K562 (cell line): ENCODE results near the gene SCUBE1. TPM values are rescaled to one million over a fixed set of nuclear protein-coding genes. Genes with fewer than 3 reads are reported as not detected.

ENCODE experiments used
- ATAC-seq: fragments of 200-7000 bp; cut with Tn5 transposase; 3 replicates; pipeline ENCODE4 v1.9.1; 2020; ENCODE audit warnings: moderate library complexity
- BruUV-seq: library from RNA; stranded (reverse); fragments of 400-500 nt; replicated peaks from 2 replicates; lab custom pipeline; 2021; lab: Mats Ljungman, UMichigan
- CTCF ChIA-PET: fragments of 300-600 bp; formaldehyde crosslinking; extraction: SDS; loops from one replicate; lab custom pipeline; 2021; ENCODE audit warnings: low intra/inter-chr PET ratio; lab: Yijun Ruan, JAX
- POLR2A ChIA-PET: fragments of 300-600, 350-650 bp; sonication (Branson Sonifier 250); formaldehyde crosslinking; extraction: SDS; loops from one replicate; lab custom pipeline; 2021; ENCODE audit warnings: antibody characterized with exemption, inconsistent platforms; lab: Yijun Ruan, JAX
- DNase-seq, 4 experiments: peaks; one replicate each; pipeline versions ENCODE4 v3.0.0 to v3.0.0-alpha.2; 2011 to 2018; ENCODE audit warnings: low spot score in 3 of 4, mixed read lengths in 3 of 4; ENCODE audit errors: extremely low read depth in 1 of 4
- FAIRE-seq: peaks from 2 replicates; lab custom pipeline; 2011; peaks lifted over from hg19 to GRCh38; lab: Jason Lieb, UNC
- H2AFZ ChIP-seq: 2 replicates; pipeline ENCODE4 v1.6.0; 2011; ENCODE audit warnings: low read depth, low read length, control low read depth, inconsistent platforms
- H3K27ac ChIP-seq: fragments of 200-600 bp; 3 replicates; pipeline ENCODE4 v1.8.0; 2011; ENCODE audit warnings: low read depth, mild to moderate bottlenecking, control low read depth, inconsistent platforms, low read length, moderate library complexity, mixed read lengths; ENCODE audit errors: extremely low read depth
- H3K27me3 ChIP-seq, 2 experiments: fragments of 300-600 bp in 1 of 2; 2 replicates in 1 of 2; 3 replicates in 1 of 2; pipeline versions ENCODE4 v1.6.0 to v1.8.0; 2011; ENCODE audit warnings: inconsistent platforms in 2 of 2, low read length in 2 of 2, mild to moderate bottlenecking in 1 of 2, mixed read lengths in 1 of 2, moderate library complexity in 1 of 2; ENCODE audit not compliant: control insufficient read depth in 2 of 2, insufficient read depth in 2 of 2
- H3K36me3 ChIP-seq: fragments of 300-600 bp; 3 replicates; pipeline ENCODE4 v1.8.0; 2011; ENCODE audit warnings: mild to moderate bottlenecking, low read length, inconsistent platforms; ENCODE audit not compliant: control insufficient read depth, insufficient read depth
- H3K4me1 ChIP-seq, 2 experiments: fragments of 200-600 bp in 1 of 2; replicated peaks in 1 of 2; 2 replicates in 1 of 2; 3 replicates in 1 of 2; pipeline versions ENCODE4 v1.5.1 to v1.8.0; 2011; ENCODE audit warnings: inconsistent platforms in 2 of 2, low read length in 2 of 2, mild to moderate bottlenecking in 1 of 2, mixed read lengths in 1 of 2, moderate library complexity in 1 of 2; ENCODE audit not compliant: control insufficient read depth in 2 of 2, insufficient read depth in 2 of 2
- H3K4me2 ChIP-seq: 2 replicates; pipeline ENCODE4 v1.6.1; 2011; ENCODE audit warnings: low read length, control low read depth, inconsistent platforms, mixed read lengths; ENCODE audit not compliant: insufficient read depth
- H3K4me3 ChIP-seq: fragments of 200-600 bp; sonication (generic), shearing (Covaris generic); 2 replicates; pipeline ENCODE4 v1.5.1; 2016; ENCODE audit warnings: control low read depth, inconsistent platforms
- H3K79me2 ChIP-seq: fragments of 200-600 bp; 3 replicates; pipeline ENCODE4 v1.8.0; 2011; ENCODE audit warnings: low read length, inconsistent platforms; ENCODE audit not compliant: control insufficient read depth, insufficient read depth
- H3K9ac ChIP-seq, 2 experiments: 2 replicates each; pipeline versions ENCODE4 v1.6.0 to v1.6.1; 2011; ENCODE audit warnings: low read depth in 2 of 2, low read length in 2 of 2, control low read depth in 1 of 2, inconsistent platforms in 1 of 2, mild to moderate bottlenecking in 1 of 2, mixed read lengths in 1 of 2; ENCODE audit not compliant: insufficient read depth in 1 of 2
- H3K9me1 ChIP-seq: one replicate; pipeline ENCODE4 v1.6.0; 2011; ENCODE audit warnings: inconsistent platforms, mild to moderate bottlenecking, low read length, moderate library complexity; ENCODE audit not compliant: control insufficient read depth, insufficient read depth
- H3K9me3 ChIP-seq: replicated peaks from 2 replicates; pipeline ENCODE4 v1.5.1; 2011; ENCODE audit warnings: low read depth, low read length, inconsistent platforms; ENCODE audit not compliant: control insufficient read depth, insufficient read depth
- H4K20me1 ChIP-seq: replicated peaks from 2 replicates; pipeline ENCODE4 v1.6.1; 2011; ENCODE audit warnings: low read length, inconsistent platforms, mixed read lengths; ENCODE audit not compliant: control insufficient read depth, insufficient read depth
- BACH1 ChIP-seq: fragments of 200-800 bp; sonication (Bioruptor generic); IDR thresholded peaks from 2 replicates; pipeline ENCODE4 v1.6.1; 2016; ENCODE audit warnings: missing genetic modification characterization, missing compliant biosample characterization
- DDX20 ChIP-seq: fragments of 450-650 bp; IDR thresholded peaks from 2 replicates; pipeline ENCODE4 v1.6.1; 2016; ENCODE audit warnings: missing genetic modification characterization, low read depth, mild to moderate bottlenecking, missing compliant biosample characterization, moderate library complexity
- HDGF ChIP-seq: fragments of 450-650 bp; IDR thresholded peaks from 2 replicates; pipeline ENCODE4 v1.6.1; 2016
- MED1 ChIP-seq: sonication (generic); formaldehyde crosslinking; IDR thresholded peaks from 2 replicates; pipeline ENCODE4 v1.8.1; 2023; ENCODE audit warnings: missing genetic modification reagents, borderline replicate concordance
- NFATC3 ChIP-seq: fragments of 450-650 bp; IDR thresholded peaks from 2 replicates; pipeline ENCODE4 v1.6.1; 2017; ENCODE audit warnings: mild to moderate bottlenecking
- NFE2L1 ChIP-seq: fragments of 450-650 bp; IDR thresholded peaks from 2 replicates; pipeline ENCODE4 v1.6.1; 2016; ENCODE audit warnings: missing genetic modification characterization, low read depth, mild to moderate bottlenecking, missing compliant biosample characterization, moderate library complexity, borderline replicate concordance
- NR1H2 ChIP-seq: sonication (generic); formaldehyde crosslinking; IDR thresholded peaks from 2 replicates; pipeline ENCODE4 v1.4.0; 2020; ENCODE audit warnings: mild to moderate bottlenecking, missing genetic modification reagents
- ZBTB1 ChIP-seq: sonication (generic); formaldehyde crosslinking; IDR thresholded peaks from 2 replicates; pipeline ENCODE4 v1.8.1; 2023; ENCODE audit warnings: missing genetic modification reagents, low read depth, mild to moderate bottlenecking, borderline replicate concordance
- ZNF79 ChIP-seq: fragments of 250-450 bp; sonication (Bioruptor Pico); IDR thresholded peaks from 2 replicates; pipeline ENCODE4 v1.4.0; 2020; ENCODE audit warnings: low read depth, mild to moderate bottlenecking, moderate library complexity
- WGBS: fragments of 100-300 bp; shearing (Covaris generic); methylation state at CpG from one replicate; pipeline ENCODE4 v1.1.6; 2016; ENCODE audit warnings: low coverage, mixed read lengths; ENCODE audit not compliant: insufficient coverage; ENCODE audit errors: missing lambda C conversion rate; 5-methylcytosine and 5-hydroxymethylcytosine counted together
- in situ Hi-C: fragments of 300-500 bp; cut with MboI; formaldehyde crosslinking; loops from 4 replicates; pipeline ENCODE4 v1.15.0; 2018; ENCODE audit warnings: inconsistent platforms, mixed read lengths
- intact Hi-C: fragments of 100-400 bp; cut with micrococcal nuclease; formaldehyde crosslinking; loops from 2 replicates; pipeline ENCODE4 v1.14.2; 2022
- polyA plus RNA-seq, 8 experiments: library from polyadenylated mRNA; depleted of rRNA in 4 of 8; stranded (reverse) in 5 of 8; unstranded in 3 of 8; fragments of >200 nt; fragmentation: Nextera tagmentation in 2 of 8; fragmentation: Illumina TruSeq in 1 of 8; extraction: Ambion mirVana in 2 of 8; extraction: Trizol in 1 of 8; gene quantifications; 2 replicates each; pipeline versions ENCODE4 v1.2.1 to v1.2.3, GENCODE V29; 2011 to 2014; ENCODE audit warnings: inconsistent platforms in 1 of 8, missing spikeins in 1 of 8
- total RNA-seq, 7 experiments: library from RNA; depleted of rRNA in 6 of 7; stranded (reverse); fragments of >200 nt in 6 of 7; fragmentation: Illumina TruSeq in 2 of 7; extraction: Trizol in 2 of 7; gene quantifications; 2 replicates each; pipeline versions ENCODE4 v1.2.1 to v1.2.3, GENCODE V29; 2011 to 2021; ENCODE audit warnings: low replicate concordance in 1 of 7
- TF ChIP-seq, protein P1 (sequence below): fragments of 450-650 bp; formaldehyde crosslinking; IDR thresholded peaks from 2 replicates; pipeline ENCODE4 v1.4.0; 2020; ENCODE audit warnings: mild to moderate bottlenecking, moderate library complexity
- TF ChIP-seq, protein P2 (sequence below): fragments of 250-450 bp; sonication (Bioruptor Pico); IDR thresholded peaks from 2 replicates; pipeline ENCODE4 v1.8.0; 2021; ENCODE audit warnings: borderline replicate concordance, mild to moderate bottlenecking, moderate library complexity; ENCODE audit not compliant: poor library complexity, severe bottlenecking
- TF ChIP-seq, protein P3 (sequence below): fragments of 450-650 bp; conservative IDR thresholded peaks from 2 replicates; pipeline ENCODE4 v1.6.1; 2016; ENCODE audit warnings: missing genetic modification characterization, low read depth, mild to moderate bottlenecking, control low read depth, missing compliant biosample characterization
- TF ChIP-seq, protein P4 (sequence below): sonication (generic); formaldehyde crosslinking; IDR thresholded peaks from 2 replicates; pipeline ENCODE4 v1.8.0; 2022; ENCODE audit warnings: mild to moderate bottlenecking, missing genetic modification reagents
- TF ChIP-seq, protein P5 (sequence below): fragments of 250-450 bp; sonication (Bioruptor Pico); IDR thresholded peaks from 2 replicates; pipeline ENCODE4 v1.4.0; 2020; ENCODE audit warnings: mild to moderate bottlenecking

SCUBE1 gene
- total and polyA plus RNA-seq, 9 of the 15 experiments (the other 6 are each of a cell fraction or from before 2014, with no cell fraction given), result 0.03 to 0.47 (median 0.29) TPM; not detected in 6

DNA sequence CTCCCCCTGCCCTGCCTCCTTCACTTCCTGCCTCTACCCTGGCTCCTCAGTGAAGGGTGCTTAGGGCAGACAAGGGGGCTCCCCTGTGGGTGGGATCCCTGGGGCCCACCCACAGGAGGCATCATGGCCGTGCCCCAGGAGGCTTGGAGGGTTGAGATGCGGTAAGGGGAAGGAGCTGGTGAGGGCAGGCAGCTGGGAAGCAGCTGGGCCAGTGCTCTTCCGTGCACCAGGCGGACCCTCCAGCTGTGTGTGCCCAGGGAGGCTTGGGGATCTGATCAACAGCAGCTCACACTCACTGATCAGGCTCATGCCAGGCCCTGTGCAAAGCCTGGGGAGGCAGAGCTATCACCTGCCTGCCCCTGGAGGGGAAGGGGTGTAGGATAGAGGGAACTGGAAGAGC is 97.0 kb downstream of the SCUBE1 start:
- no peaks in the 10 kb centered on the region for H3K79me2 ChIP-seq
- H4K20me1 ChIP-seq, result no peaks in the 10 kb centered on the region
- no peak for DNase-seq
- BruUV-seq, result no TSS peak
- intact Hi-C loops (no loop called here), in situ Hi-C loops (no loop called here)
- no peak overlapping the region for H3K27ac ChIP-seq
- no peaks in the 10 kb centered on the region for H3K9me1 ChIP-seq
- no peaks in the 10 kb centered on the region for H3K36me3 ChIP-seq
- CTCF ChIA-PET, result interaction anchor here (0.6 kb wide), 1 partner anchor 424 kb away, joined by 4 read pairs; no protein-coding TSS in a partner anchor
- ATAC-seq, result no peak
- H2AFZ ChIP-seq, result no peak overlapping the region
- H3K27me3 ChIP-seq, result peaks cover 0 to 27% of the 10 kb centered on the region in 2 experiments; a peak in 4 of 5 replicates
- 4% methylated on average over 3 of the region's 4 CpGs for WGBS
- H3K4me2 ChIP-seq, result no peak overlapping the region
- POLR2A ChIA-PET, result interaction anchor here (0.7 kb wide), 1 partner anchor 97 kb away, joined by 4 read pairs; the partner anchor contains the start of gene SCUBE1
- FAIRE-seq, result no peak
- H3K9me3 ChIP-seq, result no peaks in the 10 kb centered on the region
- peaks cover 0 to 33% of the 10 kb centered on the region in 2 experiments; a peak in 2 of 5 replicates for H3K4me1 ChIP-seq
- H3K4me3 ChIP-seq, result no peak overlapping the region
- no peak overlapping the region for H3K9ac ChIP-seq
- TF ChIP-seq, protein P1, sequence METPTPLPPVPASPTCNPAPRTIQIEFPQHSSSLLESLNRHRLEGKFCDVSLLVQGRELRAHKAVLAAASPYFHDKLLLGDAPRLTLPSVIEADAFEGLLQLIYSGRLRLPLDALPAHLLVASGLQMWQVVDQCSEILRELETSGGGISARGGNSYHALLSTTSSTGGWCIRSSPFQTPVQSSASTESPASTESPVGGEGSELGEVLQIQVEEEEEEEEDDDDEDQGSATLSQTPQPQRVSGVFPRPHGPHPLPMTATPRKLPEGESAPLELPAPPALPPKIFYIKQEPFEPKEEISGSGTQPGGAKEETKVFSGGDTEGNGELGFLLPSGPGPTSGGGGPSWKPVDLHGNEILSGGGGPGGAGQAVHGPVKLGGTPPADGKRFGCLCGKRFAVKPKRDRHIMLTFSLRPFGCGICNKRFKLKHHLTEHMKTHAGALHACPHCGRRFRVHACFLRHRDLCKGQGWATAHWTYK (CRISPR knock-in tag), result no peak
- TF ChIP-seq NR1H2 (CRISPR knock-in tag), result no peak
- TF ChIP-seq DDX20 (tag), result no peak
- no peak for TF ChIP-seq MED1 (CRISPR knock-in tag)
- TF ChIP-seq, protein P2, sequence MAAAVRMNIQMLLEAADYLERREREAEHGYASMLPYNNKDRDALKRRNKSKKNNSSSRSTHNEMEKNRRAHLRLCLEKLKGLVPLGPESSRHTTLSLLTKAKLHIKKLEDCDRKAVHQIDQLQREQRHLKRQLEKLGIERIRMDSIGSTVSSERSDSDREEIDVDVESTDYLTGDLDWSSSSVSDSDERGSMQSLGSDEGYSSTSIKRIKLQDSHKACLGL (CRISPR knock-in tag), result no peak
- no peak for TF ChIP-seq NFATC3
- TF ChIP-seq ZNF79 (CRISPR knock-in tag), result no peak
- no peak for TF ChIP-seq ZBTB1 (CRISPR knock-in tag)
- TF ChIP-seq NFE2L1 (tag), result no peak
- TF ChIP-seq, protein P3, sequence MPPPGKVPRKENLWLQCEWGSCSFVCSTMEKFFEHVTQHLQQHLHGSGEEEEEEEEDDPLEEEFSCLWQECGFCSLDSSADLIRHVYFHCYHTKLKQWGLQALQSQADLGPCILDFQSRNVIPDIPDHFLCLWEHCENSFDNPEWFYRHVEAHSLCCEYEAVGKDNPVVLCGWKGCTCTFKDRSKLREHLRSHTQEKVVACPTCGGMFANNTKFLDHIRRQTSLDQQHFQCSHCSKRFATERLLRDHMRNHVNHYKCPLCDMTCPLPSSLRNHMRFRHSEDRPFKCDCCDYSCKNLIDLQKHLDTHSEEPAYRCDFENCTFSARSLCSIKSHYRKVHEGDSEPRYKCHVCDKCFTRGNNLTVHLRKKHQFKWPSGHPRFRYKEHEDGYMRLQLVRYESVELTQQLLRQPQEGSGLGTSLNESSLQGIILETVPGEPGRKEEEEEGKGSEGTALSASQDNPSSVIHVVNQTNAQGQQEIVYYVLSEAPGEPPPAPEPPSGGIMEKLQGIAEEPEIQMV (tag), result no peak
- no peak for TF ChIP-seq BACH1 (tag)
- TF ChIP-seq HDGF, result no peak
- TF ChIP-seq, protein P4, sequence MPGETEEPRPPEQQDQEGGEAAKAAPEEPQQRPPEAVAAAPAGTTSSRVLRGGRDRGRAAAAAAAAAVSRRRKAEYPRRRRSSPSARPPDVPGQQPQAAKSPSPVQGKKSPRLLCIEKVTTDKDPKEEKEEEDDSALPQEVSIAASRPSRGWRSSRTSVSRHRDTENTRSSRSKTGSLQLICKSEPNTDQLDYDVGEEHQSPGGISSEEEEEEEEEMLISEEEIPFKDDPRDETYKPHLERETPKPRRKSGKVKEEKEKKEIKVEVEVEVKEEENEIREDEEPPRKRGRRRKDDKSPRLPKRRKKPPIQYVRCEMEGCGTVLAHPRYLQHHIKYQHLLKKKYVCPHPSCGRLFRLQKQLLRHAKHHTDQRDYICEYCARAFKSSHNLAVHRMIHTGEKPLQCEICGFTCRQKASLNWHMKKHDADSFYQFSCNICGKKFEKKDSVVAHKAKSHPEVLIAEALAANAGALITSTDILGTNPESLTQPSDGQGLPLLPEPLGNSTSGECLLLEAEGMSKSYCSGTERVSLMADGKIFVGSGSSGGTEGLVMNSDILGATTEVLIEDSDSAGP (CRISPR knock-in tag), result no peak
- TF ChIP-seq, protein P5, sequence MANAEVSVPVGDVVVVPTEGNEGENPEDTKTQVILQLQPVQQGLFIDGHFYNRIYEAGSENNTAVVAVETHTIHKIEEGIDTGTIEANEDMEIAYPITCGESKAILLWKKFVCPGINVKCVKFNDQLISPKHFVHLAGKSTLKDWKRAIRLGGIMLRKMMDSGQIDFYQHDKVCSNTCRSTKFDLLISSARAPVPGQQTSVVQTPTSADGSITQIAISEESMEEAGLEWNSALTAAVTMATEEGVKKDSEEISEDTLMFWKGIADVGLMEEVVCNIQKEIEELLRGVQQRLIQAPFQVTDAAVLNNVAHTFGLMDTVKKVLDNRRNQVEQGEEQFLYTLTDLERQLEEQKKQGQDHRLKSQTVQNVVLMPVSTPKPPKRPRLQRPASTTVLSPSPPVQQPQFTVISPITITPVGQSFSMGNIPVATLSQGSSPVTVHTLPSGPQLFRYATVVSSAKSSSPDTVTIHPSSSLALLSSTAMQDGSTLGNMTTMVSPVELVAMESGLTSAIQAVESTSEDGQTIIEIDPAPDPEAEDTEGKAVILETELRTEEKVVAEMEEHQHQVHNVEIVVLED (CRISPR knock-in tag), result no peak
- TF ChIP-seq, all 486 proteins: peak for 0
